ENCODE measurements around the gene TRPM1.
"Not testable (repeated sequence)": the region's sequence is repeated elsewhere in the genome, so short reads cannot be mapped to it uniquely, and the experiment has no call there.

DNA sequence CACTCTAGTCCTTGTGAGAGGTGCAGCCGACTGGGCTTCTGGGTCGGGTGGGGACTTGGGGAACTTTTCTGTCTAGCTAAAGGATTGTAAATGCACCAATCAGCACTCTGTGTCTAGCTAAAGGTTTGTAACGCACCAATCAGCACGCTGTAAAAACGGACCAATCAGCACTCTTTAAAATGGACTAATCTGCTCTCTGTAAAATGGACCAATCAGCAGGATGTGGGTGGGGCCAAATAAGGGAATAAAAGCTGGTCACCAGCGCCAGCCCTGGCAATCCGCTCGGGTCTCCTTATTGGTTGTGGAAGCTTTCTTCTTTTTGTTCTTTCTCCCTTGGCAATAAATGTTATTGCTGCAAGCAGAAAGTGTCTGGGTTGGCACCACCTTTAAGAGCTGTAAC, 13.5 kb downstream of the TRPM1 start:
- not testable (repeated sequence) for TF ChIP-seq ATF1 (CRISPR knock-in tag; IDR thresholded peaks at IDR 0.05); ATF1 (tag; IDR thresholded peaks at IDR 0.05); EP300 (IDR thresholded peaks at IDR 0.05; ENCODE audit: low read length)
